K562 (cell line): ENCODE measurements around the gene TEP1. TPM values are rescaled to one million over a fixed set of nuclear protein-coding genes. Genes with fewer than 3 reads are reported as not detected.
"Not testable (repeated sequence)": the region's sequence is repeated elsewhere in the genome, so short reads cannot be mapped to it uniquely, and the experiment has no call there.

Experiments
- ATAC-seq: fragments of 200-7000 bp; cut with Tn5 transposase; 3 replicates; pipeline ENCODE4 v1.9.1; 2020; ENCODE audit warnings: moderate library complexity
- BruUV-seq: library from RNA; stranded (reverse); fragments of 400-500 nt; replicated peaks from 2 replicates; lab custom pipeline; 2021; lab: Mats Ljungman, UMichigan
- CTCF ChIA-PET: fragments of 300-600 bp; formaldehyde crosslinking; extraction: SDS; loops from one replicate; lab custom pipeline; 2021; ENCODE audit warnings: low intra/inter-chr PET ratio; lab: Yijun Ruan, JAX
- POLR2A ChIA-PET: fragments of 300-600, 350-650 bp; sonication (Branson Sonifier 250); formaldehyde crosslinking; extraction: SDS; loops from one replicate; lab custom pipeline; 2021; ENCODE audit warnings: antibody characterized with exemption, inconsistent platforms; lab: Yijun Ruan, JAX
- DNase-seq, 4 experiments: peaks; one replicate each; pipeline versions ENCODE4 v3.0.0 to v3.0.0-alpha.2; 2011 to 2018; ENCODE audit warnings: low spot score in 3 of 4, mixed read lengths in 3 of 4; ENCODE audit errors: extremely low read depth in 1 of 4
- FAIRE-seq: peaks from 2 replicates; lab custom pipeline; 2011; peaks lifted over from hg19 to GRCh38; lab: Jason Lieb, UNC
- H2AFZ ChIP-seq: 2 replicates; pipeline ENCODE4 v1.6.0; 2011; ENCODE audit warnings: low read depth, low read length, control low read depth, inconsistent platforms
- H3K27ac ChIP-seq: fragments of 200-600 bp; 3 replicates; pipeline ENCODE4 v1.8.0; 2011; ENCODE audit warnings: low read depth, mild to moderate bottlenecking, control low read depth, inconsistent platforms, low read length, moderate library complexity, mixed read lengths; ENCODE audit errors: extremely low read depth
- H3K27me3 ChIP-seq, 2 experiments: fragments of 300-600 bp in 1 of 2; 2 replicates in 1 of 2; 3 replicates in 1 of 2; pipeline versions ENCODE4 v1.6.0 to v1.8.0; 2011; ENCODE audit warnings: inconsistent platforms in 2 of 2, low read length in 2 of 2, mild to moderate bottlenecking in 1 of 2, mixed read lengths in 1 of 2, moderate library complexity in 1 of 2; ENCODE audit not compliant: control insufficient read depth in 2 of 2, insufficient read depth in 2 of 2
- H3K36me3 ChIP-seq: fragments of 300-600 bp; 3 replicates; pipeline ENCODE4 v1.8.0; 2011; ENCODE audit warnings: mild to moderate bottlenecking, low read length, inconsistent platforms; ENCODE audit not compliant: control insufficient read depth, insufficient read depth
- H3K4me1 ChIP-seq, 2 experiments: fragments of 200-600 bp in 1 of 2; replicated peaks in 1 of 2; 2 replicates in 1 of 2; 3 replicates in 1 of 2; pipeline versions ENCODE4 v1.5.1 to v1.8.0; 2011; ENCODE audit warnings: inconsistent platforms in 2 of 2, low read length in 2 of 2, mild to moderate bottlenecking in 1 of 2, mixed read lengths in 1 of 2, moderate library complexity in 1 of 2; ENCODE audit not compliant: control insufficient read depth in 2 of 2, insufficient read depth in 2 of 2
- H3K4me2 ChIP-seq: 2 replicates; pipeline ENCODE4 v1.6.1; 2011; ENCODE audit warnings: low read length, control low read depth, inconsistent platforms, mixed read lengths; ENCODE audit not compliant: insufficient read depth
- H3K4me3 ChIP-seq: fragments of 200-600 bp; sonication (generic), shearing (Covaris generic); 2 replicates; pipeline ENCODE4 v1.5.1; 2016; ENCODE audit warnings: control low read depth, inconsistent platforms
- H3K79me2 ChIP-seq: fragments of 200-600 bp; 3 replicates; pipeline ENCODE4 v1.8.0; 2011; ENCODE audit warnings: low read length, inconsistent platforms; ENCODE audit not compliant: control insufficient read depth, insufficient read depth
- H3K9ac ChIP-seq, 2 experiments: 2 replicates each; pipeline versions ENCODE4 v1.6.0 to v1.6.1; 2011; ENCODE audit warnings: low read depth in 2 of 2, low read length in 2 of 2, control low read depth in 1 of 2, inconsistent platforms in 1 of 2, mild to moderate bottlenecking in 1 of 2, mixed read lengths in 1 of 2; ENCODE audit not compliant: insufficient read depth in 1 of 2
- H3K9me1 ChIP-seq: one replicate; pipeline ENCODE4 v1.6.0; 2011; ENCODE audit warnings: inconsistent platforms, mild to moderate bottlenecking, low read length, moderate library complexity; ENCODE audit not compliant: control insufficient read depth, insufficient read depth
- H3K9me3 ChIP-seq: replicated peaks from 2 replicates; pipeline ENCODE4 v1.5.1; 2011; ENCODE audit warnings: low read depth, low read length, inconsistent platforms; ENCODE audit not compliant: control insufficient read depth, insufficient read depth
- H4K20me1 ChIP-seq: replicated peaks from 2 replicates; pipeline ENCODE4 v1.6.1; 2011; ENCODE audit warnings: low read length, inconsistent platforms, mixed read lengths; ENCODE audit not compliant: control insufficient read depth, insufficient read depth
- TEAD1 ChIP-seq, 2 experiments: fragments of 450-650 bp in 1 of 2; sonication (generic) in 1 of 2; formaldehyde crosslinking; IDR thresholded peaks; 2 replicates each; pipeline versions ENCODE4 v1.4.0 to v1.8.0; 2020 to 2022; ENCODE audit warnings: mild to moderate bottlenecking in 2 of 2, missing genetic modification reagents in 1 of 2
- ZNF445 ChIP-seq: fragments of 250-450 bp; sonication (Bioruptor Pico); IDR thresholded peaks from 2 replicates; pipeline ENCODE4 v1.4.0; 2020; ENCODE audit warnings: low read depth, mild to moderate bottlenecking, moderate library complexity
- WGBS: fragments of 100-300 bp; shearing (Covaris generic); methylation state at CpG from one replicate; pipeline ENCODE4 v1.1.6; 2016; ENCODE audit warnings: low coverage, mixed read lengths; ENCODE audit not compliant: insufficient coverage; ENCODE audit errors: missing lambda C conversion rate; 5-methylcytosine and 5-hydroxymethylcytosine counted together
- in situ Hi-C: fragments of 300-500 bp; cut with MboI; formaldehyde crosslinking; loops from 4 replicates; pipeline ENCODE4 v1.15.0; 2018; ENCODE audit warnings: inconsistent platforms, mixed read lengths
- intact Hi-C: fragments of 100-400 bp; cut with micrococcal nuclease; formaldehyde crosslinking; loops from 2 replicates; pipeline ENCODE4 v1.14.2; 2022
- polyA plus RNA-seq, 8 experiments: library from polyadenylated mRNA; depleted of rRNA in 4 of 8; stranded (reverse) in 5 of 8; unstranded in 3 of 8; fragments of >200 nt; fragmentation: Nextera tagmentation in 2 of 8; fragmentation: Illumina TruSeq in 1 of 8; extraction: Ambion mirVana in 2 of 8; extraction: Trizol in 1 of 8; gene quantifications; 2 replicates each; pipeline versions ENCODE4 v1.2.1 to v1.2.3, GENCODE V29; 2011 to 2014; ENCODE audit warnings: inconsistent platforms in 1 of 8, missing spikeins in 1 of 8
- total RNA-seq, 7 experiments: library from RNA; depleted of rRNA in 6 of 7; stranded (reverse); fragments of >200 nt in 6 of 7; fragmentation: Illumina TruSeq in 2 of 7; extraction: Trizol in 2 of 7; gene quantifications; 2 replicates each; pipeline versions ENCODE4 v1.2.1 to v1.2.3, GENCODE V29; 2011 to 2021; ENCODE audit warnings: low replicate concordance in 1 of 7
- TF ChIP-seq, protein P1 (sequence below): sonication (generic); formaldehyde crosslinking; IDR thresholded peaks from 2 replicates; pipeline ENCODE4 v1.8.0; 2022; ENCODE audit warnings: missing genetic modification reagents, mild to moderate bottlenecking, moderate library complexity, borderline replicate concordance
- TF ChIP-seq, protein P2 (sequence below): sonication (generic); formaldehyde crosslinking; IDR thresholded peaks from 2 replicates; pipeline ENCODE4 v1.8.0; 2022; ENCODE audit warnings: mild to moderate bottlenecking, low read depth, missing genetic modification reagents

The TEP1 gene
- total and polyA plus RNA-seq, 9 of the 15 experiments (the other 6 are each of a cell fraction or from before 2014, with no cell fraction given): 1.0 to 12.2 (median 7.1) TPM

- ChIA-PET POLR2A (no interaction called here), CTCF (no interaction called here)
- H3K79me2 ChIP-seq: no peaks in the 10 kb centered on the region
- TF ChIP-seq, protein P1, sequence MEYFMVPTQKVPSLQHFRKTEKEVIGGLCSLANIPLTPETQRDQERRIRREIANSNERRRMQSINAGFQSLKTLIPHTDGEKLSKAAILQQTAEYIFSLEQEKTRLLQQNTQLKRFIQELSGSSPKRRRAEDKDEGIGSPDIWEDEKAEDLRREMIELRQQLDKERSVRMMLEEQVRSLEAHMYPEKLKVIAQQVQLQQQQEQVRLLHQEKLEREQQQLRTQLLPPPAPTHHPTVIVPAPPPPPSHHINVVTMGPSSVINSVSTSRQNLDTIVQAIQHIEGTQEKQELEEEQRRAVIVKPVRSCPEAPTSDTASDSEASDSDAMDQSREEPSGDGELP (CRISPR knock-in tag): no peak
- TF ChIP-seq ZNF445 (CRISPR knock-in tag) (no peak), TEAD1 (CRISPR knock-in tag; IDR thresholded peaks at IDR 0.05) (no peak)
- TF ChIP-seq, protein P2, sequence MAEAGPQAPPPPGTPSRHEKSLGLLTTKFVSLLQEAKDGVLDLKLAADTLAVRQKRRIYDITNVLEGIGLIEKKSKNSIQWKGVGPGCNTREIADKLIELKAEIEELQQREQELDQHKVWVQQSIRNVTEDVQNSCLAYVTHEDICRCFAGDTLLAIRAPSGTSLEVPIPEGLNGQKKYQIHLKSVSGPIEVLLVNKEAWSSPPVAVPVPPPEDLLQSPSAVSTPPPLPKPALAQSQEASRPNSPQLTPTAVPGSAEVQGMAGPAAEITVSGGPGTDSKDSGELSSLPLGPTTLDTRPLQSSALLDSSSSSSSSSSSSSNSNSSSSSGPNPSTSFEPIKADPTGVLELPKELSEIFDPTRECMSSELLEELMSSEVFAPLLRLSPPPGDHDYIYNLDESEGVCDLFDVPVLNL (CRISPR knock-in tag): no peak
- no peak overlapping the region for H3K4me2 ChIP-seq
- no peaks in the 10 kb centered on the region for H3K9me1 ChIP-seq
- no peaks in the 10 kb centered on the region for H3K4me1 ChIP-seq
- no peaks in the 10 kb centered on the region for H3K9me3 ChIP-seq
- no peak for DNase-seq
- no peak overlapping the region for H3K4me3 ChIP-seq
- BruUV-seq: no TSS peak
- H3K27ac ChIP-seq: no peak overlapping the region
- intact Hi-C loops (no loop called here), in situ Hi-C loops (no loop called here)
- ATAC-seq: no peak
- H3K9ac ChIP-seq: no peak overlapping the region
- FAIRE-seq: no peak
- H4K20me1 ChIP-seq: no peaks in the 10 kb centered on the region
- H3K36me3 ChIP-seq: peaks cover 9% of the 10 kb centered on the region; the same call in 2 of the 3 replicates
- no peaks in the 10 kb centered on the region for H3K27me3 ChIP-seq
- no peak overlapping the region for H2AFZ ChIP-seq
Observed at GRCh38 chr14:20365928-20366327, 47.4 kb downstream of the TEP1 start.

- H4K20me1 ChIP-seq, H3K4me2 ChIP-seq, intact Hi-C loops, BruUV-seq, H3K79me2 ChIP-seq, CTCF ChIA-PET, H3K27ac ChIP-seq, H3K4me1 ChIP-seq, ATAC-seq, H3K9ac ChIP-seq, H2AFZ ChIP-seq, FAIRE-seq, DNase-seq, H3K9me1 ChIP-seq, H3K9me3 ChIP-seq, POLR2A ChIA-PET, H3K4me3 ChIP-seq, in situ Hi-C loops, H3K27me3 ChIP-seq: not testable (repeated sequence)
- WGBS: 93% methylated on average over 2 of the region's 3 CpGs
- H3K36me3 ChIP-seq: peaks cover 57% of the 10 kb centered on the region
Observed at GRCh38 chr14:20358474-20358873, 54.8 kb downstream of the TEP1 start.
